Skeletal muscle tissue (tissue), 4 donors: ENCODE measurements around the gene IL17RE. TPM values are rescaled to one million over a fixed set of nuclear protein-coding genes. Genes with fewer than 3 reads are reported as not detected.
A peak's percentile ranks its signal among the peaks of the same experiment; 100 is the strongest.

Experiments
- H3K27ac ChIP-seq: one replicate; pipeline ENCODE4 v1.7.0; 2013; ENCODE audit warnings: mild to moderate bottlenecking, low read depth, low read length, inconsistent platforms
- H3K27me3 ChIP-seq, 3 donors: one replicate each; pipeline ENCODE4 v1.7.0; 2013; ENCODE audit warnings: low read length in 3 of 3; ENCODE audit not compliant: control insufficient read depth in 3 of 3, insufficient read depth in 3 of 3
- H3K36me3 ChIP-seq, 3 donors: one replicate each; pipeline ENCODE4 v1.7.0; 2013; ENCODE audit warnings: low read length in 3 of 3; ENCODE audit not compliant: control insufficient read depth in 3 of 3, insufficient read depth in 3 of 3
- H3K4me1 ChIP-seq, 3 donors: one replicate each; pipeline ENCODE4 v1.7.0; 2013; ENCODE audit warnings: low read length in 3 of 3, mild to moderate bottlenecking in 3 of 3; ENCODE audit not compliant: control insufficient read depth in 3 of 3, insufficient read depth in 3 of 3
- H3K4me3 ChIP-seq, 3 donors: one replicate each; pipeline ENCODE4 v1.7.0; 2013; ENCODE audit warnings: low read length in 3 of 3
- H3K9ac ChIP-seq, 3 donors: one replicate each; pipeline ENCODE4 v1.7.0; 2013; ENCODE audit warnings: low read length in 3 of 3, mild to moderate bottlenecking in 3 of 3, moderate library complexity in 2 of 3, low read depth in 1 of 3
- H3K9me3 ChIP-seq, 3 donors: one replicate each; pipeline ENCODE4 v1.7.0; 2013; ENCODE audit warnings: low read length in 3 of 3; ENCODE audit not compliant: control insufficient read depth in 3 of 3
- total RNA-seq: library from RNA; depleted of rRNA; stranded (reverse); fragments of >200 nt; gene quantifications from one replicate; pipeline ENCODE4 v1.2.3, GENCODE V29; 2014
- donor health status: Osteomylitis.

The IL17RE gene
- total RNA-seq, 1 donor from 2014 or later, result not detected

GRCh38 chr3:9903238-9903624, 583 bp downstream of the IL17RE start:
- H3K36me3 ChIP-seq, result no peaks in the 10 kb centered on the region
- H3K9ac ChIP-seq, result peak overlapping the region in 1 of 3 donors; percentile 62
- peak overlapping the region in 2 of 3 donors; percentile 40 to 41 for H3K4me3 ChIP-seq
- H3K27ac ChIP-seq, result peak overlapping the region; percentile 18
- peaks cover 0 to 9% (median 2%) of the 10 kb centered on the region in 3 donors for H3K4me1 ChIP-seq
- H3K27me3 ChIP-seq, result no peaks in the 10 kb centered on the region
- H3K9me3 ChIP-seq, result no peaks in the 10 kb centered on the region

GRCh38 chr3:9903904-9904303, 1.3 kb downstream of the IL17RE start:
- Histone ChIP-seq H3K9me3 (no peaks in the 10 kb centered on the region), H3K36me3 (no peaks in the 10 kb centered on the region), H3K27ac (no peak overlapping the region), H3K27me3 (no peaks in the 10 kb centered on the region), H3K9ac (no peak overlapping the region), H3K4me3 (no peak overlapping the region), H3K4me1 (peaks cover 0 to 5% (median 2%) of the 10 kb centered on the region in 3 donors)

GRCh38 chr3:9906480-9906879, 3.8 kb downstream of the IL17RE start:
- Histone ChIP-seq H3K27ac (no peak overlapping the region), H3K27me3 (no peaks in the 10 kb centered on the region), H3K4me1 (peaks cover 0 to 5% (median 2%) of the 10 kb centered on the region in 3 donors), H3K9ac (no peak overlapping the region), H3K4me3 (no peak overlapping the region), H3K9me3 (no peaks in the 10 kb centered on the region), H3K36me3 (no peaks in the 10 kb centered on the region)

- no peaks in the 10 kb centered on the region for H3K4me1 ChIP-seq
- H3K27me3 ChIP-seq, result no peaks in the 10 kb centered on the region
- H3K27ac ChIP-seq, result no peak overlapping the region
- H3K36me3 ChIP-seq, result no peaks in the 10 kb centered on the region
- H3K9ac ChIP-seq, result no peak overlapping the region
- no peaks in the 10 kb centered on the region for H3K9me3 ChIP-seq
- H3K4me3 ChIP-seq, result no peak overlapping the region
These were observed 5.6 kb downstream of the IL17RE start for GRCh38 chr3:9908286-9908685.

GRCh38 chr3:9909221-9910013, 6.8 kb downstream of the IL17RE start:
- no peak overlapping the region for H3K4me3 ChIP-seq
- no peaks in the 10 kb centered on the region for H3K27me3 ChIP-seq
- H3K9me3 ChIP-seq, result no peaks in the 10 kb centered on the region
- peaks cover under 1 to 3% (median 2%) of the 10 kb centered on the region in 3 donors for H3K4me1 ChIP-seq
- H3K27ac ChIP-seq, result no peak overlapping the region
- H3K36me3 ChIP-seq, result no peaks in the 10 kb centered on the region
- no peak overlapping the region for H3K9ac ChIP-seq

- Histone ChIP-seq H3K36me3 (no peaks in the 10 kb centered on the region), H3K27me3 (no peaks in the 10 kb centered on the region), H3K9me3 (no peaks in the 10 kb centered on the region), H3K9ac (no peak overlapping the region), H3K27ac (no peak overlapping the region), H3K4me3 (no peak overlapping the region), H3K4me1 (peaks cover 18 to 21% (median 20%) of the 10 kb centered on the region in 3 donors)
These were observed 9.2 kb downstream of the IL17RE start for GRCh38 chr3:9911863-9912262.

GRCh38 chr3:9912294-9912935, 9.8 kb downstream of the IL17RE start:
- Histone ChIP-seq H3K27me3 (no peaks in the 10 kb centered on the region), H3K9me3 (no peaks in the 10 kb centered on the region), H3K9ac (no peak overlapping the region), H3K27ac (no peak overlapping the region), H3K4me1 (peaks cover 23 to 26% (median 23%) of the 10 kb centered on the region in 3 donors), H3K4me3 (no peak overlapping the region), H3K36me3 (no peaks in the 10 kb centered on the region)

GRCh38 chr3:9913601-9914000, 11.0 kb downstream of the IL17RE start:
- peaks cover 0 to 2% (median 0%) of the 10 kb centered on the region in 3 donors for H3K36me3 ChIP-seq
- H3K27me3 ChIP-seq, result no peaks in the 10 kb centered on the region
- peaks cover 32 to 36% (median 33%) of the 10 kb centered on the region in 3 donors for H3K4me1 ChIP-seq
- H3K9me3 ChIP-seq, result no peaks in the 10 kb centered on the region
- no peak overlapping the region for H3K4me3 ChIP-seq
- H3K27ac ChIP-seq, result no peak overlapping the region
- H3K9ac ChIP-seq, result no peak overlapping the region

- no peaks in the 10 kb centered on the region for H3K9me3 ChIP-seq
- H3K4me1 ChIP-seq, result peaks cover 32 to 36% (median 33%) of the 10 kb centered on the region in 3 donors
- peaks cover 0 to 2% (median 0%) of the 10 kb centered on the region in 3 donors for H3K36me3 ChIP-seq
- H3K9ac ChIP-seq, result no peak overlapping the region
- H3K4me3 ChIP-seq, result no peak overlapping the region
- H3K27me3 ChIP-seq, result no peaks in the 10 kb centered on the region
- H3K27ac ChIP-seq, result no peak overlapping the region
These were observed 11.4 kb downstream of the IL17RE start for GRCh38 chr3:9914011-9914410.
